Tibial nerve (tissue), 4 donors: ENCODE results near the gene OBSCN. TPM values are rescaled to one million over a fixed set of nuclear protein-coding genes. Genes with fewer than 3 reads are reported as not detected.
"Not testable (repeated sequence)": the region's sequence is repeated elsewhere in the genome, so short reads cannot be mapped to it uniquely, and the experiment has no call there.

Source experiments
- DNase-seq, 2 donors: peaks; one replicate each; pipeline ENCODE4 v3.0.0-alpha.2; 2019; ENCODE audit warnings: low spot score in 2 of 2
- H3K27ac ChIP-seq, 4 donors: fragments of 200-600 bp; sonication (generic) in 3 of 4; one replicate each; pipeline ENCODE4 v1.5.1; 2017 to 2019; ENCODE audit warnings: mild to moderate bottlenecking in 1 of 4
- H3K27me3 ChIP-seq, 2 donors: fragments of 200-600 bp; sonication (generic) in 1 of 2; one replicate each; pipeline versions ENCODE4 v1.5.1 to v1.6.0; 2017 to 2019
- H3K36me3 ChIP-seq, 3 donors: fragments of 200-600 bp; sonication (generic); one replicate each; pipeline ENCODE4 v1.5.1; 2018 to 2019
- H3K4me1 ChIP-seq, 4 donors: fragments of 200-600 bp; sonication (generic) in 3 of 4; one replicate each; pipeline ENCODE4 v1.5.1; 2017 to 2019
- H3K4me3 ChIP-seq, 4 donors: fragments of 200-600 bp; sonication (generic) in 3 of 4; one replicate each; pipeline ENCODE4 v1.5.1; 2017 to 2019; ENCODE audit warnings: mild to moderate bottlenecking in 1 of 4, moderate library complexity in 1 of 4
- H3K9me3 ChIP-seq, 4 donors: fragments of 200-600 bp; sonication (generic) in 3 of 4; one replicate each; pipeline ENCODE4 v1.5.1; 2017 to 2019
- EP300 ChIP-seq, 2 donors: sonication (generic); formaldehyde crosslinking; IDR thresholded peaks; one replicate each; pipeline ENCODE4 v1.6.1; 2017; ENCODE audit warnings: antibody characterized with exemption in 2 of 2, mild to moderate bottlenecking in 1 of 2
- POLR2A ChIP-seq, 2 donors: fragments of 450-650 bp; IDR thresholded peaks; one replicate each; pipeline ENCODE4 v1.6.1; 2017; ENCODE audit warnings: antibody characterized with exemption in 2 of 2, mild to moderate bottlenecking in 2 of 2, moderate library complexity in 2 of 2
- WGBS, 2 donors: methylation state at CpG; one replicate each; pipeline ENCODE4 v1.1.5; 2018; 5-methylcytosine and 5-hydroxymethylcytosine counted together
- total RNA-seq, 4 donors: library from RNA; depleted of rRNA; stranded (reverse); fragments of >200 nt; gene quantifications; one replicate each; pipeline ENCODE4 v1.1.0, GENCODE V29; 2016
- TF ChIP-seq, protein P1 (sequence below), 5 experiments: fragments of 200-600 bp in 3 of 5; fragments of 450-650 bp in 2 of 5; sonication (generic) in 3 of 5; IDR thresholded peaks; one replicate each; pipeline ENCODE4 v1.5.1; 2016 to 2019; ENCODE audit warnings: antibody characterized with exemption in 5 of 5, mild to moderate bottlenecking in 3 of 5, moderate library complexity in 2 of 5

OBSCN gene
- total RNA-seq, 4 donors from 2014 or later = 8.5 to 22.6 (median 19.0) TPM

GRCh38 chr1:228172591-228173527 lies 35.0 kb upstream of the OBSCN start:
- no peak for DNase-seq
- H3K4me1 ChIP-seq = peaks cover 0 to 10% (median 0%) of the 10 kb centered on the region in 4 donors
- H3K9me3 ChIP-seq = no peaks in the 10 kb centered on the region
- H3K27me3 ChIP-seq = no peaks in the 10 kb centered on the region
- peaks cover 0 to 31% (median 0%) of the 10 kb centered on the region in 3 donors for H3K36me3 ChIP-seq
- 84 to 90% methylated on average over 16 to 21 of the region's 21 CpGs for WGBS, 2 donors
- no peak overlapping the region for H3K27ac ChIP-seq
- H3K4me3 ChIP-seq = no peak overlapping the region
- TF ChIP-seq EP300 (IDR thresholded peaks at IDR 0.05) (no peak), POLR2A (IDR thresholded peaks at IDR 0.05) (no peak)
- TF ChIP-seq, protein P1, sequence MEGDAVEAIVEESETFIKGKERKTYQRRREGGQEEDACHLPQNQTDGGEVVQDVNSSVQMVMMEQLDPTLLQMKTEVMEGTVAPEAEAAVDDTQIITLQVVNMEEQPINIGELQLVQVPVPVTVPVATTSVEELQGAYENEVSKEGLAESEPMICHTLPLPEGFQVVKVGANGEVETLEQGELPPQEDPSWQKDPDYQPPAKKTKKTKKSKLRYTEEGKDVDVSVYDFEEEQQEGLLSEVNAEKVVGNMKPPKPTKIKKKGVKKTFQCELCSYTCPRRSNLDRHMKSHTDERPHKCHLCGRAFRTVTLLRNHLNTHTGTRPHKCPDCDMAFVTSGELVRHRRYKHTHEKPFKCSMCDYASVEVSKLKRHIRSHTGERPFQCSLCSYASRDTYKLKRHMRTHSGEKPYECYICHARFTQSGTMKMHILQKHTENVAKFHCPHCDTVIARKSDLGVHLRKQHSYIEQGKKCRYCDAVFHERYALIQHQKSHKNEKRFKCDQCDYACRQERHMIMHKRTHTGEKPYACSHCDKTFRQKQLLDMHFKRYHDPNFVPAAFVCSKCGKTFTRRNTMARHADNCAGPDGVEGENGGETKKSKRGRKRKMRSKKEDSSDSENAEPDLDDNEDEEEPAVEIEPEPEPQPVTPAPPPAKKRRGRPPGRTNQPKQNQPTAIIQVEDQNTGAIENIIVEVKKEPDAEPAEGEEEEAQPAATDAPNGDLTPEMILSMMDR (IDR thresholded peaks at IDR 0.05) = no peak

DNA sequence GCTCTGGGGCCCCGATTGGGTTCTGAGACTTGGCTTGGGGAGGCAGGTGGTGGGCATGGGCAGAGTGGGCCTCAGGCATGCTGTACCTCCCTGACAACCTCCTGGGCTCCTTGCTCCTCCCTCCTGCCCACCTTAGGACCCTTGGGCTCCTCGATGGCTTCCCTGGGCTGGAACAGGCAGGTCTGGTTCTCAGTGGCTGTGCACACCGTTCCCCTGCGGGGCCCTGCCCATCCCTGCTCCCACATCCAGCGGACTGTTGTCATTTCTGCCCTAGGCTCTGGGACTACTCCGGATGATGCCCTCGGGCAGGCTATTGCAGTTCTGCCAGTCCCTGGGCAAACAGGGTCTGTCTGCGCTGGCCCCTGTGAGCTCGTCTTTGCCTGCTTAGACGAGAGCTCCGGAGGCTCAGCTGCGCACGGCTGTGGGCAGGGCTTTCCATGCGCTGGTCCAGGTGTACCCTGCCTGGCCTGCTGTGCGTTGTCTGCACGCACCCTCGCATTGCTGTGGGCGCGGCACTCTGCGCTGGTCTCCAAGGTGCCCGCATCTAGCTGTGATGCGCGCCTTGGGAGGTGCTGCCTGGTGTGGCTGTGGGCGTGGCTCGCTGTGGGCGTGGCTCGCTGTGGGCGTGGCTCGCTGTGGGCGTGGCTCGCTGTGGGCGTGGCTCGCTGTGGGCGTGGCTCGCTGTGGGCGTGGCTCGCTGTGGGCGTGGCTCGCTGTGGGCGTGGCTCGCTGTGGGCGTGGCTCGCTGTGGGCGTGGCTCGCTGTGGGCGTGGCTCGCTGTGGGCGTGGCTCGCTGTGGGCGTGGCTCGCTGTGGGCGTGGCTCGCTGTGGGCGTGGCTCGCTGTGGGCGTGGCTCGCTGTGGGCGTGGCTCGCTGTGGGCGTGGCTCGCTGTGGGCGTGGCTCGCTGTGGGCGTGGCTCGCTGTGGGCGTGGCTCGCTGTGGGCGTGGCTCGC lies 34.0 kb upstream of the OBSCN start:
- not testable (repeated sequence) for H3K9me3 ChIP-seq, DNase-seq, H3K27ac ChIP-seq, H3K27me3 ChIP-seq, H3K4me3 ChIP-seq
- WGBS, 2 donors = 61 to 82% methylated on average over 3 to 23 of the region's 69 CpGs
- peaks cover 0 to 17% (median 0%) of the 10 kb centered on the region in 4 donors for H3K4me1 ChIP-seq
- peaks cover 0 to 30% (median 0%) of the 10 kb centered on the region in 3 donors for H3K36me3 ChIP-seq

DNA sequence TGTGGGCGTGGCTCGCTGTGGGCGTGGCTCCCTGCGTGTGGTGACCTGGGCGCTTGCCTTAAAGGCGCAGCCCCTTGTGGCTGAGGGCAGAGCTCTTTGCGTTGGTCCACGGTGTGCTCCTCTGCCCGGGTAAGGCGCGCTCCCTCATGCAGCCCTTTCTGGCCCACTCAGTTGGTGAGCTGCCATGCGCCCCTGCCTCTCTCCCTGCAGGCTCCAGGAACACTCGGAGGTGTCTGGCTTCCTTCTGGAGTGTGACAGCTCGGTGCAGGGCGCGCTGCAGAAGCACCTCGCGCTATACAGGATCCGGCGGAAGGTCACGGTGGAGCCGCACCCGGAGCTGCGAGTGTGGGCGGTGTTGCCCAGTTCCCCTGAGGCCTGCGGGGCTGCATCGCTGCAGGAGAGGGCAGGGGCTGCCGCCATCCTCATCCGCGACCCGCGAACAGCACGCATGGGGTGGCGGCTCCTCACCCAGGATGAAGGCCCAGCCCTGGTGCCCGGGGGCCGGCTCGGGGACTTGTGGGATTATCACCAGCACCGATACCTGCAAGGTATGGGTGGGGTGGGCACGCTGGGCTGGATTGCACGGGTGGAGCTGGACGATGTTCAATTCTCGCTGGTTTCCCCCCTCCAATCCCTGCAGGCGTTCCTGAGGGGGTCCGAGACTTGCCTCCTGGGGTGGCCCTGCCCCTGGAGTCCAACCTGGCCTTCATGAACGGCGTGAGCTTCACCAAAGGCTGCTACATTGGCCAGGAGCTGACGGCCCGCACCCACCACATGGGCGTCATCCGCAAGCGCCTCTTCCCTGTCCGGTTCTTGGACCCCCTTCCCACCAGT lies 33.1 kb upstream of the OBSCN start:
- Histone ChIP-seq H3K27me3 (no peaks in the 10 kb centered on the region), H3K36me3 (peaks cover 0 to 31% (median 0%) of the 10 kb centered on the region in 3 donors), H3K4me3 (no peak overlapping the region), H3K4me1 (peaks cover 0 to 17% (median 0%) of the 10 kb centered on the region in 4 donors), H3K9me3 (no peaks in the 10 kb centered on the region), H3K27ac (no peak overlapping the region)
- no peak for TF ChIP-seq EP300 (IDR thresholded peaks at IDR 0.05)
- no peak for TF ChIP-seq POLR2A (IDR thresholded peaks at IDR 0.05)
- TF ChIP-seq, protein P1 (IDR thresholded peaks at IDR 0.05) = no peak
- no peak for DNase-seq
- whole genome bisulfite sequencing, 2 donors = 87 to 95% methylated on average over 40 to 49 of the region's 52 CpGs

GRCh38 chr1:228175316-228176023 lies 32.4 kb upstream of the OBSCN start:
- no peak for DNase-seq
- Histone ChIP-seq H3K27me3 (no peaks in the 10 kb centered on the region), H3K36me3 (peaks cover 0 to 31% (median 0%) of the 10 kb centered on the region in 3 donors), H3K4me3 (no peak overlapping the region), H3K9me3 (no peaks in the 10 kb centered on the region), H3K4me1 (peaks cover 0 to 17% (median 0%) of the 10 kb centered on the region in 4 donors), H3K27ac (peak overlapping the region in 1 of 4 donors; percentile 24)
- 92 to 93% methylated on average over 13 to 17 of the region's 18 CpGs for WGBS, 2 donors
- TF ChIP-seq EP300 (IDR thresholded peaks at IDR 0.05) (no peak), POLR2A (IDR thresholded peaks at IDR 0.05) (no peak)
- TF ChIP-seq, protein P1 (IDR thresholded peaks at IDR 0.05) = no peak
